ENCODE results near the gene NUMB. TPM values are rescaled to one million over a fixed set of nuclear protein-coding genes. Genes with fewer than 3 reads are reported as not detected.

NUMB gene
- total and polyA plus RNA-seq, 4 donors, result 21.2 to 45.8 (median 26.1) TPM

DNA sequence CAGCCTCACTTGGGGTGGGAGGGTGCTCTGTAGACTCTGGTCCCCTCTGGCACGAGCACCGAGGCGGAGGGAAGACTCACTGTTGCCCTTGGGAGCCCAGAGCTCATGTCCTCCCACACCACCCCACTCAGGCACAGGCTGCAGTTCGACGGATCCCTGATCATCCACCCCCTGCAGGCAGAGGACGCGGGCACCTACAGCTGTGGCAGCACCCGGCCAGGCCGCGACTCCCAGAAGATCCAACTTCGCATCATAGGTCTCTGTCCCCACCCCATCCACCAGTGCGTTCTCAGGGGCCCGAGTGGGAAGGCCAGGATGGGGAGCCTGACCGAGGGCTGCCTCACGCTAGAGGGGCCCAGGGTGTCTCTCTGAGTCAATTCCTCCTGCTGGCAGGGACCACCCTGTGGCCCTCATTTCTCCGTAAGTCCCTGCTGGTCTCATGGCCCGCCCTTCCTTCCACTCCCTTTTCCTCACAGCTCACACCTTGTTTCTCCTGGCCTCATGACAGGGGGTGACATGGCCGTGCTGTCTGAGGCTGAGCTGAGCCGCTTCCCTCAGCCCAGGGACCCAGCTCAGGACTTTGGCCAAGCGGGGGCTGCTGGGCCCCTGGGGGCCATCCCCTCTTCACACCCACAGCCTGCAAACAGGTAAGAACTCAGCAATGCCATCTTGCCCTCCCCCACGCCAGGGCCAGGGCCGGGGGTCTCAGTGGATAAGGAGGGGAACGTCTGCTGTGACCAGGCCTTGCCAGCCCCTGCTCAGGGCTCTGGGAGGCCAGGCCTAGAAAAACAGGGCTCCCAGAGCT lies 194.1 kb downstream of the NUMB start:
- WGBS, result 89% methylated on average over 23 of the region's 23 CpGs

More for the DNA sequence above, 194.1 kb downstream of the NUMB start:
- H3K4me3 ChIP-seq (ENCODE audit: low read depth in 1 of 3, low read length in 3 of 3), result no peak overlapping the region
- DNase-seq (ENCODE audit: low spot score), result no peak
- H3K27ac ChIP-seq (ENCODE audit: low read depth in 1 of 2, low read length in 2 of 2), result no peak overlapping the region
- TF ChIP-seq TAF1 (conservative IDR thresholded peaks at IDR 0.05), result no peak
- TF ChIP-seq MAX (IDR thresholded peaks at IDR 0.05), result no peak
- no peak for TF ChIP-seq RAD21 (IDR thresholded peaks at IDR 0.05)
- TF ChIP-seq CTCF (IDR thresholded peaks at IDR 0.05; ENCODE audit: low read depth, low read length, missing input control), result no peak
- TF ChIP-seq EGR1 (IDR thresholded peaks at IDR 0.05; ENCODE audit: low read depth in 2 of 2), result no peak
- no peak for TF ChIP-seq SP1 (IDR thresholded peaks at IDR 0.05)
- TF ChIP-seq NR2F2 (IDR thresholded peaks at IDR 0.05), result no peak
- TF ChIP-seq RXRA (IDR thresholded peaks at IDR 0.05), result no peak
- no peak for TF ChIP-seq YY1 (IDR thresholded peaks at IDR 0.05)
- no peak for TF ChIP-seq FOXA1 (IDR thresholded peaks at IDR 0.05)
- no peak for TF ChIP-seq FOXA2 (IDR thresholded peaks at IDR 0.05)
- TF ChIP-seq GABPA (IDR thresholded peaks at IDR 0.05 in 1 of 2, conservative IDR thresholded peaks at IDR 0.05 in 1 of 2), result no peak
- TF ChIP-seq, protein P1, sequence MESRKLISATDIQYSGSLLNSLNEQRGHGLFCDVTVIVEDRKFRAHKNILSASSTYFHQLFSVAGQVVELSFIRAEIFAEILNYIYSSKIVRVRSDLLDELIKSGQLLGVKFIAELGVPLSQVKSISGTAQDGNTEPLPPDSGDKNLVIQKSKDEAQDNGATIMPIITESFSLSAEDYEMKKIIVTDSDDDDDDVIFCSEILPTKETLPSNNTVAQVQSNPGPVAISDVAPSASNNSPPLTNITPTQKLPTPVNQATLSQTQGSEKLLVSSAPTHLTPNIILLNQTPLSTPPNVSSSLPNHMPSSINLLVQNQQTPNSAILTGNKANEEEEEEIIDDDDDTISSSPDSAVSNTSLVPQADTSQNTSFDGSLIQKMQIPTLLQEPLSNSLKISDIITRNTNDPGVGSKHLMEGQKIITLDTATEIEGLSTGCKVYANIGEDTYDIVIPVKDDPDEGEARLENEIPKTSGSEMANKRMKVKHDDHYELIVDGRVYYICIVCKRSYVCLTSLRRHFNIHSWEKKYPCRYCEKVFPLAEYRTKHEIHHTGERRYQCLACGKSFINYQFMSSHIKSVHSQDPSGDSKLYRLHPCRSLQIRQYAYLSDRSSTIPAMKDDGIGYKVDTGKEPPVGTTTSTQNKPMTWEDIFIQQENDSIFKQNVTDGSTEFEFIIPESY (IDR thresholded peaks at IDR 0.05), result no peak
- TF ChIP-seq, protein P2, sequence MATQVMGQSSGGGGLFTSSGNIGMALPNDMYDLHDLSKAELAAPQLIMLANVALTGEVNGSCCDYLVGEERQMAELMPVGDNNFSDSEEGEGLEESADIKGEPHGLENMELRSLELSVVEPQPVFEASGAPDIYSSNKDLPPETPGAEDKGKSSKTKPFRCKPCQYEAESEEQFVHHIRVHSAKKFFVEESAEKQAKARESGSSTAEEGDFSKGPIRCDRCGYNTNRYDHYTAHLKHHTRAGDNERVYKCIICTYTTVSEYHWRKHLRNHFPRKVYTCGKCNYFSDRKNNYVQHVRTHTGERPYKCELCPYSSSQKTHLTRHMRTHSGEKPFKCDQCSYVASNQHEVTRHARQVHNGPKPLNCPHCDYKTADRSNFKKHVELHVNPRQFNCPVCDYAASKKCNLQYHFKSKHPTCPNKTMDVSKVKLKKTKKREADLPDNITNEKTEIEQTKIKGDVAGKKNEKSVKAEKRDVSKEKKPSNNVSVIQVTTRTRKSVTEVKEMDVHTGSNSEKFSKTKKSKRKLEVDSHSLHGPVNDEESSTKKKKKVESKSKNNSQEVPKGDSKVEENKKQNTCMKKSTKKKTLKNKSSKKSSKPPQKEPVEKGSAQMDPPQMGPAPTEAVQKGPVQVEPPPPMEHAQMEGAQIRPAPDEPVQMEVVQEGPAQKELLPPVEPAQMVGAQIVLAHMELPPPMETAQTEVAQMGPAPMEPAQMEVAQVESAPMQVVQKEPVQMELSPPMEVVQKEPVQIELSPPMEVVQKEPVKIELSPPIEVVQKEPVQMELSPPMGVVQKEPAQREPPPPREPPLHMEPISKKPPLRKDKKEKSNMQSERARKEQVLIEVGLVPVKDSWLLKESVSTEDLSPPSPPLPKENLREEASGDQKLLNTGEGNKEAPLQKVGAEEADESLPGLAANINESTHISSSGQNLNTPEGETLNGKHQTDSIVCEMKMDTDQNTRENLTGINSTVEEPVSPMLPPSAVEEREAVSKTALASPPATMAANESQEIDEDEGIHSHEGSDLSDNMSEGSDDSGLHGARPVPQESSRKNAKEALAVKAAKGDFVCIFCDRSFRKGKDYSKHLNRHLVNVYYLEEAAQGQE (IDR thresholded peaks at IDR 0.05), result no peak
- no peak for TF ChIP-seq JUND (IDR thresholded peaks at IDR 0.05)
- no peaks in the 10 kb centered on the region for H3K27me3 ChIP-seq (ENCODE audit: control insufficient read depth in 4 of 4, insufficient read depth in 4 of 4, low read length in 3 of 4)
- H3K36me3 ChIP-seq (ENCODE audit: control insufficient read depth in 4 of 4, insufficient read depth in 3 of 4, low read depth in 1 of 4, low read length in 3 of 4), result no peaks in the 10 kb centered on the region
- no peak overlapping the region for H3K9ac ChIP-seq (ENCODE audit: low read depth in 1 of 2, low read length in 2 of 2)
- no peaks in the 10 kb centered on the region for H3K4me1 ChIP-seq (ENCODE audit: control insufficient read depth in 4 of 4, insufficient read depth in 4 of 4, low read length in 3 of 4)
- no peaks in the 10 kb centered on the region for H3K9me3 ChIP-seq (ENCODE audit: control insufficient read depth in 4 of 4, low read length in 3 of 4)
